ENCODE results near the gene SIK3.

GRCh38 chr11:117080370-117080769, 17.9 kb downstream of the SIK3 start:
- TF ChIP-seq, protein P1, sequence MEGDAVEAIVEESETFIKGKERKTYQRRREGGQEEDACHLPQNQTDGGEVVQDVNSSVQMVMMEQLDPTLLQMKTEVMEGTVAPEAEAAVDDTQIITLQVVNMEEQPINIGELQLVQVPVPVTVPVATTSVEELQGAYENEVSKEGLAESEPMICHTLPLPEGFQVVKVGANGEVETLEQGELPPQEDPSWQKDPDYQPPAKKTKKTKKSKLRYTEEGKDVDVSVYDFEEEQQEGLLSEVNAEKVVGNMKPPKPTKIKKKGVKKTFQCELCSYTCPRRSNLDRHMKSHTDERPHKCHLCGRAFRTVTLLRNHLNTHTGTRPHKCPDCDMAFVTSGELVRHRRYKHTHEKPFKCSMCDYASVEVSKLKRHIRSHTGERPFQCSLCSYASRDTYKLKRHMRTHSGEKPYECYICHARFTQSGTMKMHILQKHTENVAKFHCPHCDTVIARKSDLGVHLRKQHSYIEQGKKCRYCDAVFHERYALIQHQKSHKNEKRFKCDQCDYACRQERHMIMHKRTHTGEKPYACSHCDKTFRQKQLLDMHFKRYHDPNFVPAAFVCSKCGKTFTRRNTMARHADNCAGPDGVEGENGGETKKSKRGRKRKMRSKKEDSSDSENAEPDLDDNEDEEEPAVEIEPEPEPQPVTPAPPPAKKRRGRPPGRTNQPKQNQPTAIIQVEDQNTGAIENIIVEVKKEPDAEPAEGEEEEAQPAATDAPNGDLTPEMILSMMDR (IDR thresholded peaks at IDR 0.05): no peak
- TF ChIP-seq POLR2A (IDR thresholded peaks at IDR 0.05): no peak

Measured in heart left ventricle (tissue), 13 donors.